Ectodermal cell (in vitro differentiated cells): ENCODE measurements around the gene SDK2.

Experiments used
- H3K27ac ChIP-seq: 2 replicates; pipeline ENCODE4 v1.7.0; 2013; ENCODE audit warnings: mild to moderate bottlenecking, low read depth, low read length; ENCODE audit not compliant: insufficient read depth, poor library complexity, severe bottlenecking
- H3K27me3 ChIP-seq: 2 replicates; pipeline ENCODE4 v1.7.0; 2013; ENCODE audit warnings: mild to moderate bottlenecking, low read length; ENCODE audit not compliant: insufficient read depth, control insufficient read depth, poor library complexity, severe bottlenecking
- H3K36me3 ChIP-seq: one replicate; pipeline ENCODE4 v1.7.0; 2013; ENCODE audit warnings: low read length; ENCODE audit not compliant: control insufficient read depth, insufficient read depth
- H3K4me1 ChIP-seq: one replicate; pipeline ENCODE4 v1.7.0; 2013; ENCODE audit warnings: low read length; ENCODE audit not compliant: control insufficient read depth, insufficient read depth
- H3K4me3 ChIP-seq: 2 replicates; pipeline ENCODE4 v1.7.0; 2013; ENCODE audit warnings: low read depth, low read length, control low read depth; ENCODE audit not compliant: insufficient read depth
- H3K9me3 ChIP-seq: 2 replicates; pipeline ENCODE4 v1.7.0; 2013; ENCODE audit warnings: mild to moderate bottlenecking, low read length, moderate library complexity; ENCODE audit not compliant: control insufficient read depth
- WGBS, 2 experiments: methylation state at CpG; one replicate each; pipeline ENCODE4 v1.1.7; 2013; ENCODE audit warnings: missing lambda C conversion rate in 2 of 2; 5-methylcytosine and 5-hydroxymethylcytosine counted together

SDK2 gene

DNA sequence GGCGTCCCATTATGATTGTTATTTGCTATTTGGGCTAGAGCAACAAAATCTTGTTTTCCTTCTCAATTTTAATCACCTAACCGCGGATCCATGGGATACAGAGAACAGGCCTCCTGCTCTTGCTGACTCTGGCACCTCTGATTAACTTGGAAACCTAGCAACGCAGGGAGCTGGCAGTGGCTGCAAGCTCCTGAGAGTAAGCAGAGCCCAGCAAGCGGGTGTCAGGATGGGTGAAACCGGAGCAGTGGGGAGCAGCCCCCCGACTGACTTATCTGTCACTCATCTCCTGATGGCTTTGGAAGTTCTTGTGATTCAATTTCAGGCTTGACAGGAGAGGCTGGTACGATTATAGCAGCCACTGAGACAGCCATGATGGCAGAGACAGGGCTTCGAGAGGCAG is 286.9 kb downstream of the SDK2 start:
- Histone ChIP-seq H3K4me3 (no peak overlapping the region), H3K9me3 (no peaks in the 10 kb centered on the region), H3K27me3 (no peaks in the 10 kb centered on the region), H3K4me1 (peaks cover 12% of the 10 kb centered on the region), H3K27ac (no peak overlapping the region), H3K36me3 (peaks cover 27% of the 10 kb centered on the region)
- WGBS, 2 experiments: 96% methylated on average over 9 of the region's 9 CpGs

DNA sequence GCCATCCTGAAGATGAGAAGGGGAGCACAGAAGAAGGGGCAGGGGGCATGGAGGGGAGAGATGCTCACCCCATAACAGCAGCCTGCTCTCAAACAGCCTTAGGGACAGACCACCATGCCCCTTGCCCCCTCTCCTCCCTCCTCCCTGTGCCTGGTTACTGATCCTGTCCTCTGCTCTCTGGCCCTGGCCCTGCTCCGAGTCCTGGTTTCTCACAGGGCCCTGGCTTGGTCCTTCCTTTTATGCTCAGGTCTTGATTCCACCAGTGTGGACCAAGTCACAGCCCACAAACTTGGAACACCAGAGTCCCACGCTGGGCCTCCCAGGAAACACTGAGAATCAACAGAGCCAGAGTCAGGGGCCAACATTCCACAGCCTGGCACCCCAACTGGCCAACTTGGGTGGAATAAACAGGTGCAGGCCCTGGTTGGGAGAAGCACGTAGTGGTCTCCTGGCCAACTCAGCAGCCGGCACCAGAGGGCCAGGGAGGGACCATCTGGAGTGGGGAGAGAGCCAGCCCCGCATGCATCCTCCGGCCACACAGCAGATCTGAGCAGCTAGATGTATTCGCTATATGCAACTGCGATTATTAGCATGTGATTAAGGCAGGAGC is 287.6 kb downstream of the SDK2 start:
- H3K4me1 ChIP-seq: peaks cover 8% of the 10 kb centered on the region
- H3K9me3 ChIP-seq: no peaks in the 10 kb centered on the region
- H3K27ac ChIP-seq: no peak overlapping the region
- no peaks in the 10 kb centered on the region for H3K27me3 ChIP-seq
- WGBS, 2 experiments: 89 to 93% methylated on average over 8 of the region's 8 CpGs
- no peak overlapping the region for H3K4me3 ChIP-seq
- H3K36me3 ChIP-seq: peaks cover 27% of the 10 kb centered on the region

DNA sequence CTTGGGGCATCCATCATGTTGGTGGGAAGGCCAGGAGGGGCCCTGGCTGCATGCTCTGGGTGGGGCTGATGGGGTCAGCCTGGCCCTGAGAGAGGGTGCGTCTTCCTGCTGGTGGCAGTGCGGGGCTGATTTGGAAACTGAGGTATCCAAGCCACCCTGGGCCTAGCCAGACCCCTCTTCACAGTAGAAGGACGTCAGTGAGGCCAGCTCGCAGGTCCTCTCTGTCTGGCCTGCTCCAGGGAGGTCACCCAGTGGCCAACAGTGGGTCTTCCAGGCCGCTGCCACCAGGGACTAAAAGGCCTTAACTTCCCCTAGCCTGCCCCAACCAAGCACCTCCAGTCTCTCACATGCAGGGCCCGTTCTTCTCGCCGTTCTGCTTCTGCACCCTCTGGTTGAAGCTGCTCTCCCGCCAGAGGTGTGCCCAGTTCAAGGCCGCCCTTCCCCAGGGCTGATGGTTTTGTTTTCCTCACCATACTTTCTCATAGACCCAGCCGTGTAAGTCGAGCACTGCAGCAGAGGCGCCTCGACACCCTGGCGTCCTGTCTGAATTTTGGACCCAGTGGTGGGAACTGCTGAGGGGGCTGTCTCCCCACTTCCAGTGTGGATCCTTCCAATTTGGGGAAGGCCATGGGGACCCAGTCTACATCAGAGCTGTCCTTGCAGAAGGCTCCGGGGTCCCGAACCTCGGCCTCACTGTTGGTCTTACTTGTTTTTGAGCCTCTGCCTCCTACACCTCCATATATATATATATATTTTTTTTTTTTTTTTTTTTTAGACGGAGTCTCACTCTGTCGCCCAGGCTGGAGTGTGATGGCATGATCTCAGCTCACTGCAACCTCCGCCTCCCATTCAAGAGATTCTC is 289.6 kb downstream of the SDK2 start:
- peaks cover 27% of the 10 kb centered on the region for H3K36me3 ChIP-seq
- H3K27me3 ChIP-seq: no peaks in the 10 kb centered on the region
- no peak overlapping the region for H3K27ac ChIP-seq
- H3K9me3 ChIP-seq: no peaks in the 10 kb centered on the region
- 91% methylated on average over 20 to 21 of the region's 21 CpGs for WGBS, 2 experiments
- H3K4me1 ChIP-seq: peaks cover 5% of the 10 kb centered on the region
- no peak overlapping the region for H3K4me3 ChIP-seq

DNA sequence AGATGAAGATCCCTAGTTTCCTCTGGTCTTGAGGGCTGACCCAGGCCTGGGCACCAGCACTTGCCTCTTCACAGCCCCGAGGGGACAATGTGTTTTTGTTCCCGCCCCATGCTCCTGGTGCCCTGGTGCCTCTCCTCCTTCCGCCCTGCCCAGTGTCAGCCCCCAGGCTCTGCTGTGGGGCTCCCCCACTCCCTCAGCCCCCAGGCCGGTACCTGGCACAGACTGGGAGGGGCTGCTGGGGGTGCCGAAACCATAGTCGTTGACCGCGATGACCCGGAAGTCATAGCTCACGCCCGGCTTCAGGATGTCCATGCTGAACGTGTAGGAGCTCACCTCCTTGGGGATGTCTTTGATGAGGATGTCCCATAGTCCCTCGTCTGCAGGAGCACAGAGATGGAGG is 292.0 kb downstream of the SDK2 start:
- H3K36me3 ChIP-seq: peaks cover 23% of the 10 kb centered on the region
- H3K27ac ChIP-seq: no peak overlapping the region
- H3K4me3 ChIP-seq: no peak overlapping the region
- WGBS, 2 experiments: 96 to 97% methylated on average over 13 of the region's 13 CpGs
- no peaks in the 10 kb centered on the region for H3K9me3 ChIP-seq
- peaks cover 18% of the 10 kb centered on the region for H3K4me1 ChIP-seq
- no peaks in the 10 kb centered on the region for H3K27me3 ChIP-seq

DNA sequence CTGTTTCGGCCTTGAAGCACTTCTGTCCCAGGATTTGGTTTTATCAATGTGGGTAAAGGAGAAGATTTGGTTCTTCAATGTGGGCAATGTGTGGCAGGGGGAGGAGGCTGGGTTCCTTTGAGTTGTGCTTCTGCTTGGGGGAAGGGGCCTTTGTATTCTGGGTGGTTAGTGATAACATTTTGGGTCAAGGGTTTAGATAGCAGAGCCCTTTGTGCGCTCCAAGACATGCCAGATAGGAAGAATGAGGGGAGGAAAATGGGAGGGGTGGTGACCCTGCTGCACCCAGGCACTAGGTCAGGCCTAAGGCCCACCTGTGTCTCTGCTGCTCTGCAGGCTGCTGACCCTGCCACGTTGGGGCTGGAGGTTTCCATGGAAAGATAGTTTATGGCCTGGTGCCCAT is 292.5 kb downstream of the SDK2 start:
- H3K27ac ChIP-seq: no peak overlapping the region
- H3K4me3 ChIP-seq: no peak overlapping the region
- WGBS, 2 experiments: 88 to 89% methylated on average over 3 of the region's 3 CpGs
- H3K27me3 ChIP-seq: no peaks in the 10 kb centered on the region
- peaks cover 18% of the 10 kb centered on the region for H3K4me1 ChIP-seq
- no peaks in the 10 kb centered on the region for H3K9me3 ChIP-seq
- H3K36me3 ChIP-seq: peaks cover 18% of the 10 kb centered on the region

DNA sequence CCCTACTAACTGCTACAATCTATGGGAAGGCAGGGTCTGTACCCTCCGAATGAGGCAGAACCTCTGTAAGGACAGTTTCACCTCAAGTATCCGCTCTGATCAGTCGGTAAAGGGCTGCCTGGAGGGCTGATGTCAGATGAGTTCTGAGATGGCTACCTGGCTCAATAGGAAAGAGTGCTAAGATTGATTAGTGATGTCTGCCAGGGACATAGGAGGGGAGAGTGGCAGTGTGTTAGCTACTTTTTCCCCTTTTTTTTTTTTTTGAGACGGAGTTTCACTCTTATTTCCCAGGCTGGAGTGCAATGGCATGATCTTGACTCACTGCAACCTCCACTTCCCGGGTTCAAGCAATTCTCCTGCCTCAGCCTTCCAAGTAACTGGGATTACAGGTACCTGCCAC is 293.4 kb downstream of the SDK2 start:
- H3K4me3 ChIP-seq: no peak overlapping the region
- H3K27me3 ChIP-seq: no peaks in the 10 kb centered on the region
- peaks cover 18% of the 10 kb centered on the region for H3K4me1 ChIP-seq
- peaks cover 15% of the 10 kb centered on the region for H3K36me3 ChIP-seq
- H3K9me3 ChIP-seq: no peaks in the 10 kb centered on the region
- 94 to 95% methylated on average over 5 of the region's 5 CpGs for WGBS, 2 experiments
- no peak overlapping the region for H3K27ac ChIP-seq

DNA sequence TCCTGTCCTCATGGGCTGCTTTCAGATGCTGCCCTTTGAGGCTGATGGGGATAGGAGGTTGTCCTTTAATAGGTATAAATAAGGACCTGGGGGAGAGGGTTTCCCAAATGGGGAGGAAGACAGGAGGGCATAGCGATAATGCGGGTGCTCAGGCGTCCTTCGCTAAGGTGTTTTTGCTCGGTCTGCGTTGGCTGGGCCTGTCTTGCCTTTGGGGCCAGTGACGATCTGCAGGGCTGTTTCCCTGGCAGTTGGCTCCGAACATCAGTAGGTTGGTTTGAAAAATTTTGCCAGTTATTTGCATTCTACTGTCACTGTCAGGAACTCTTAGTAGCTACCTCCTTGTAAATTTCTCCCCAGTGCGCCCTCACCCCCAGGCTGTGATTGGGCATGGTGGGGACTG is 294.6 kb downstream of the SDK2 start:
- H3K27ac ChIP-seq: peak overlapping the region; percentile 60
- peaks cover 20% of the 10 kb centered on the region for H3K4me1 ChIP-seq
- no peaks in the 10 kb centered on the region for H3K27me3 ChIP-seq
- peaks cover 15% of the 10 kb centered on the region for H3K36me3 ChIP-seq
- WGBS, 2 experiments: 92 to 96% methylated on average over 9 of the region's 9 CpGs
- no peak overlapping the region for H3K4me3 ChIP-seq
- H3K9me3 ChIP-seq: no peaks in the 10 kb centered on the region

DNA sequence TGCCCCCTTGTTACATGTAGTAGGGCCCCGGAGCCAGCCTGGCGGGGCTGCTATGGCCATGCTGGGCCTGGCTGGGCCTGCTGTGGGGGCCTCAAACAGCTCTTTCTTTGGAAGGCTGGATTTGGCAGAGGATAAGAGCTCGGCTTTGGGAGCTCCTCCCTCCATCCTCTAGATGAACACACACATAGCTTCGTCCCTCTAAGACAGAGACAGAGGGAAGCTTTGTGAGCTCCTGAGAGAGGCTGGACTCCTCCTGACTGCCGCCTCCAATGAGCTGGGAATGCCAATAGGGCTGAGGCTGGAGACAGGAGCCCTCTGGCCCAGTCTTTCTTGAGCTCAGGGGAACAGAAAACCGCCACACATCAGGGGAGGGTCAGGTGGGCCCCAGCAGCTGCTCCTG is 295.1 kb downstream of the SDK2 start:
- Histone ChIP-seq H3K4me3 (no peak overlapping the region), H3K27ac (peak overlapping the region; percentile 60), H3K27me3 (no peaks in the 10 kb centered on the region), H3K36me3 (peaks cover 11% of the 10 kb centered on the region), H3K4me1 (peaks cover 25% of the 10 kb centered on the region), H3K9me3 (no peaks in the 10 kb centered on the region)
- 48 to 52% methylated on average over 6 of the region's 6 CpGs for WGBS, 2 experiments

DNA sequence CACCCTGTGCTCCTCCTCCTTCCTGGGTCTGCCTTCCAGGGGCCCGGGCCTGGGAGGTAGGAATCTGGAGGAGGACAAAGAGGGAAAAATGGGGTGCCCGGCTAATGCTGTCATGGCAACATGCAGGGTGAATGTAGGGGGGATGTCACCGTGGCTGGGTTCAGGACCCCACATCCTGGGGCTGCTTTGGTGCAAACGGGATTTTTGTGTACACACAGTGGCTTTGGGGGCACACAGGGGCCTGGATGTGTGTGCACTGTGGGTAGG is 295.5 kb downstream of the SDK2 start:
- Histone ChIP-seq H3K4me1 (peaks cover 29% of the 10 kb centered on the region), H3K27ac (no peak overlapping the region), H3K27me3 (no peaks in the 10 kb centered on the region), H3K36me3 (peaks cover 7% of the 10 kb centered on the region), H3K4me3 (no peak overlapping the region), H3K9me3 (no peaks in the 10 kb centered on the region)
- WGBS, 2 experiments: 68 to 71% methylated on average over 4 of the region's 4 CpGs

DNA sequence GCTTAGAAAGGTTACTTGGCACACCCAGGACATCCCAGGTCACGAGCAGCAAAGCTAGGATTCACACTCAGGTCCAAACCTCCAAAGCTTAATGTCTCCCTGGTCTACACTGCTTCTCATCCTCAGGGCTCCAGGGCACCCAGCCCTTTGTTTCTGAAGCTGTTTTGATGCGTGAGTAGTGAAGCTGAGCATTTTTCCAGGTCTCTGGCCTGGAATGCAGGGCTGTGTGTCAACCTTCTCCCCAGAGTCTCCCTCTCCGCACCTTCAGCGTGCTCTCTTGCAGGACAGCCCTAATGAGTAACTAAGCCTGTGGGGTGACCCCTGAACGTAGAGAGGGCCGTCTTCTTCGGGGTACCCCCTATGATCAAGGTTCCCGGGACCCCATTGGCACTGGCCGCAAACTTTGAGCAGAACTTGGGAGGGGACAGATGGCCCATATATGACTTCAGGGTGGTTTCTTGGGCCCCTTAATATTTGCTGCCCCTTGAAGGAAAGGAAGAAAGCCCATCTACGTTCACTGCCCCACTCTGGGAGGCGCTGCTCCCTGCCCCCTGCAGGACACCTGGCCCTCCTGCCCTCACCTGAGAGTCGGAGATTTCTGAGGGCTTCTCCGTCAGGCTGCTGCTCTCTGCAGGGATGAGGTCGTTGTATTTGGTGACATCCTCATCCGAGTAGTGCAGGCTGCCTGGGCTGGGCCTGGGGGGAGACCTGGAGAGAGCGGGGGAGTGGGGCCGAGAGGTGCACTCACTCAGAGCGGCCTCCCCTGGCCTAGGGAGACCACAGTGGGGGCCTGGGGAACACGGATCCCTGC is 296.0 kb downstream of the SDK2 start:
- Histone ChIP-seq H3K27ac (no peak overlapping the region), H3K27me3 (no peaks in the 10 kb centered on the region), H3K36me3 (peaks cover 6% of the 10 kb centered on the region), H3K9me3 (no peaks in the 10 kb centered on the region), H3K4me1 (peaks cover 33% of the 10 kb centered on the region), H3K4me3 (no peak overlapping the region)
- WGBS, 2 experiments: 83 to 86% methylated on average over 19 of the region's 19 CpGs
